ENCODE data around the gene ZDHHC4.

DNA sequence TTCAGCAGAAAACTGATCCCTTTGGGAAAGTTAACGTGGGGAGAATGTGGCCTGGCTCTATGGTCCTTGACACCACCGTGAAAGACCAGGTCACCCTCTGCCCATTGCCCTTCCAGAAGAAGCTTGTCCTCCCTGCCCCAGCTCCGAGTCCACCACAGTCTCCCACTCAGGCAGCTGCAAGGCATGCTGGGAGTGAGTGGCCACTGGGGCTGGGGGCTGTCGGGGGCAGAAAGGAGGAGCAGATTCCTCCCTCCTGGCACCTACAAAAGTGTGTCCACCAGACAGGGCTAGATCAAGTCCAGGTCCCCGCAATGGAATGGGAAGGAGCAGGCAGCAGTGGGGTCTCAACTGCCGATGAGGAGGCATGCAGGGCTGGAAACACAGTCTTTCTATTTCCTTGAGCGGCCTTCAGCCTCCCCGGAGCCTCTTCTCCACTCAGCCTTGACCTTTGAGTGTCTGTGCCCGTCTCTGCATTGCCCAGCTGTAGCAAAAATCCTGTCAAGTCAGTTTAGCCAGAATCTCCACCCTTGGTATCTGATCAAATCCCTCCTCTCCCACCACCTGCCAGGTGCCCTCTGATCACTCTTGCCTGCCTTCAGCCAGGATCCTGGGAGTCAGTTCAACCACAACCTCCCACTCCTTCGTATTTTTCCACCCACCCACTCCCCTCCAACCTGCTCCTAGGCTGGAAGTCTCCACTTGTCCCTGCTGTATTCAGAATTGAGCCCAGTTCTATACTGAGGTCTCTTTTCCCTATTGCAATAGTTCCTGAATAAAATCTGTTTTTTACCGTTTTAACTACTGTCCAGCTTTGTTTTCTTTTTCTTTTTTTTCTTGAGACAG, 53.0 kb downstream of the ZDHHC4 start:
- TF ChIP-seq CTCF (IDR thresholded peaks at IDR 0.05; ENCODE audit: extremely low read depth in 1 of 2, insufficient read depth in 1 of 2, low read depth in 1 of 2, low read length in 2 of 2): no peak
- TF ChIP-seq, protein P1, sequence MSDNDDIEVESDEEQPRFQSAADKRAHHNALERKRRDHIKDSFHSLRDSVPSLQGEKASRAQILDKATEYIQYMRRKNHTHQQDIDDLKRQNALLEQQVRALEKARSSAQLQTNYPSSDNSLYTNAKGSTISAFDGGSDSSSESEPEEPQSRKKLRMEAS (IDR thresholded peaks at IDR 0.05; ENCODE audit: insufficient read depth, insufficient read length): no peak
- no peak for TF ChIP-seq EZH2 (IDR thresholded peaks at IDR 0.05; ENCODE audit: borderline replicate concordance, low read depth, low read length, severe bottlenecking)
- no peak for TF ChIP-seq POLR2A (IDR thresholded peaks at IDR 0.05; ENCODE audit: low read depth, low read length)
- no peak for TF ChIP-seq MYC (IDR thresholded peaks at IDR 0.05; ENCODE audit: low read depth, low read length)
- no peak for TF ChIP-seq POLR2AphosphoS5 (IDR thresholded peaks at IDR 0.05; ENCODE audit: insufficient read depth, low read depth, low read length)
- no peak for TF ChIP-seq JUN (IDR thresholded peaks at IDR 0.05; ENCODE audit: borderline replicate concordance, insufficient read depth, insufficient read length, low read depth)
- no peak for TF ChIP-seq FOS (IDR thresholded peaks at IDR 0.05; ENCODE audit: borderline replicate concordance, insufficient read depth, low read length)

Measured in endothelial cell of umbilical vein (primary cell).